ENCODE data around the gene NDUFB10.

Gene NDUFB10

GRCh38 chr16:1981398-1981836 is 22.1 kb downstream of the NDUFB10 start, which contains the start of gene NOXO1:
NOXO1 (minus strand) TSS chr16:1981469; CDS start chr16:1981179, 290 bp downstream.
- H3K27me3 ChIP-seq (replicated peaks in 2 of 5; ENCODE audit: control insufficient read depth in 4 of 5, insufficient read depth in 5 of 5, low read length in 4 of 5), result peaks cover 0 to 64% (median 33%) of the 10 kb centered on the region in 5 experiments

GRCh38 chr16:1982013-1982433 is 22.7 kb downstream of the NDUFB10 start:
- ChIA-PET CTCF (interaction anchor here (1.1 to 1.4 kb wide), 2 partner anchors 10 to 15 kb away, joined by 3 to 5 read pairs; partner anchors contain the start of gene TBL3), POLR2A (no interaction called here)
- WGBS (ENCODE audit: insufficient coverage), result 72% methylated on average over 4 of the region's 5 CpGs
- Histone ChIP-seq H3K4me3 (ENCODE audit: control insufficient read depth in 1 of 7, extremely low read depth in 1 of 7, insufficient read depth in 4 of 7, low read depth in 2 of 7, low read length in 6 of 7) (no peak overlapping the region), H3K36me3 (ENCODE audit: control insufficient read depth in 4 of 4, insufficient read depth in 4 of 4, low read length in 3 of 4) (peaks cover 0 to 40% (median 25%) of the 10 kb centered on the region in 4 experiments), H3K27ac (ENCODE audit: insufficient read depth in 1 of 2, low read depth in 1 of 2, low read length in 2 of 2, poor library complexity in 1 of 2, severe bottlenecking in 2 of 2) (no peak overlapping the region), H3K27me3 (replicated peaks in 2 of 5; ENCODE audit: control insufficient read depth in 4 of 5, insufficient read depth in 5 of 5, low read length in 4 of 5) (peaks cover 0 to 64% (median 33%) of the 10 kb centered on the region in 5 experiments), H3K4me1 (ENCODE audit: control extremely low read depth in 1 of 4, control insufficient read depth in 4 of 4, insufficient read depth in 4 of 4, low read length in 3 of 4) (peaks cover 0 to 29% (median 24%) of the 10 kb centered on the region in 4 experiments), H3K9me3 (ENCODE audit: control extremely low read depth in 1 of 5, control insufficient read depth in 4 of 5, insufficient read depth in 2 of 5, low read depth in 1 of 5, low read length in 4 of 5) (peaks cover 0 to 3% (median 0%) of the 10 kb centered on the region in 5 experiments)
- DNase-seq, result no peak

More at GRCh38 chr16:1981398-1981836, 22.1 kb downstream of the NDUFB10 start, which contains the start of gene NOXO1:
- CTCF ChIA-PET, result interaction anchor here (0.9 to 1.4 kb wide), 3 partner anchors 10 to 23 kb away, joined by 3 to 5 read pairs (median 4); partner anchors contain the start of gene TBL3
- WGBS (ENCODE audit: insufficient coverage), result 32% methylated on average over 6 of the region's 6 CpGs
- POLR2A ChIA-PET, result interaction anchor here (0.6 kb wide), 1 partner anchor 267 kb away, joined by 3 read pairs; no protein-coding TSS in a partner anchor
- no peak within 1 kb of the TSS for H3K4me3 ChIP-seq (ENCODE audit: control insufficient read depth in 1 of 7, extremely low read depth in 1 of 7, insufficient read depth in 4 of 7, low read depth in 2 of 7, low read length in 6 of 7)
- peaks cover 2 to 40% (median 27%) of the 10 kb centered on the region in 4 experiments for H3K36me3 ChIP-seq (ENCODE audit: control insufficient read depth in 4 of 4, insufficient read depth in 4 of 4, low read length in 3 of 4)
- no peak for DNase-seq
- no peak within 1 kb of the TSS for H3K27ac ChIP-seq (ENCODE audit: insufficient read depth in 1 of 2, low read depth in 1 of 2, low read length in 2 of 2, poor library complexity in 1 of 2, severe bottlenecking in 2 of 2)
- H3K4me1 ChIP-seq (ENCODE audit: control extremely low read depth in 1 of 4, control insufficient read depth in 4 of 4, insufficient read depth in 4 of 4, low read length in 3 of 4), result peaks cover 0 to 29% (median 24%) of the 10 kb centered on the region in 4 experiments
- peaks cover 0 to 3% (median 0%) of the 10 kb centered on the region in 5 experiments for H3K9me3 ChIP-seq (ENCODE audit: control extremely low read depth in 1 of 5, control insufficient read depth in 4 of 5, insufficient read depth in 2 of 5, low read depth in 1 of 5, low read length in 4 of 5)

- ChIA-PET CTCF (interaction anchor here (1.1 kb wide), 1 partner anchor 21 kb away, joined by 4 read pairs; no protein-coding TSS in a partner anchor), POLR2A (interaction anchor here (0.6 kb wide), 1 partner anchor 18 kb away, joined by 4 read pairs; the partner anchor contains the start of gene RPS2)
- H3K27me3 ChIP-seq (replicated peaks in 2 of 5; ENCODE audit: control insufficient read depth in 4 of 5, insufficient read depth in 5 of 5, low read length in 4 of 5), result peaks cover 0 to 59% (median 33%) of the 10 kb centered on the region in 5 experiments
- H3K9me3 ChIP-seq (ENCODE audit: control extremely low read depth in 1 of 5, control insufficient read depth in 4 of 5, insufficient read depth in 2 of 5, low read depth in 1 of 5, low read length in 4 of 5), result no peaks in the 10 kb centered on the region
- WGBS (ENCODE audit: insufficient coverage), result 42% methylated on average over 16 of the region's 19 CpGs
- H3K27ac ChIP-seq (ENCODE audit: insufficient read depth in 1 of 2, low read depth in 1 of 2, low read length in 2 of 2, poor library complexity in 1 of 2, severe bottlenecking in 2 of 2), result no peak overlapping the region
- peak overlapping the region in 6 of 7 experiments; percentile 63 to 82 (median 72) for H3K4me3 ChIP-seq (ENCODE audit: control insufficient read depth in 1 of 7, extremely low read depth in 1 of 7, insufficient read depth in 4 of 7, low read depth in 2 of 7, low read length in 6 of 7)
- peaks cover 0 to 29% (median 24%) of the 10 kb centered on the region in 4 experiments for H3K4me1 ChIP-seq (ENCODE audit: control extremely low read depth in 1 of 4, control insufficient read depth in 4 of 4, insufficient read depth in 4 of 4, low read length in 3 of 4)
- DNase-seq, result no peak
- H3K36me3 ChIP-seq (ENCODE audit: control insufficient read depth in 4 of 4, insufficient read depth in 4 of 4, low read length in 3 of 4), result peaks cover 0 to 32% (median 22%) of the 10 kb centered on the region in 4 experiments
Measured at GRCh38 chr16:1982991-1983543, 23.7 kb downstream of the NDUFB10 start.

- H3K9me3 ChIP-seq (ENCODE audit: control extremely low read depth in 1 of 5, control insufficient read depth in 4 of 5, insufficient read depth in 2 of 5, low read depth in 1 of 5, low read length in 4 of 5), result no peaks in the 10 kb centered on the region
- DNase-seq, result peak; percentile 70 to 85 (median 79)
- ChIA-PET CTCF (interaction anchor here (1.1 kb wide), 1 partner anchor 20 kb away, joined by 4 read pairs; no protein-coding TSS in a partner anchor), POLR2A (interaction anchor here (0.6 to 1.4 kb wide), 2 partner anchors 13 to 19 kb away, joined by 3 to 4 read pairs; partner anchors contain the start of gene RPS2)
- peak within 1 kb of the TSS in 1 of 2 experiments; percentile 54 for H3K27ac ChIP-seq (ENCODE audit: insufficient read depth in 1 of 2, low read depth in 1 of 2, low read length in 2 of 2, poor library complexity in 1 of 2, severe bottlenecking in 2 of 2)
- H3K36me3 ChIP-seq (ENCODE audit: control insufficient read depth in 4 of 4, insufficient read depth in 4 of 4, low read length in 3 of 4), result peaks cover 0 to 25% (median 17%) of the 10 kb centered on the region in 4 experiments
- peaks cover 0 to 59% (median 37%) of the 10 kb centered on the region in 5 experiments for H3K27me3 ChIP-seq (replicated peaks in 2 of 5; ENCODE audit: control insufficient read depth in 4 of 5, insufficient read depth in 5 of 5, low read length in 4 of 5)
- peak within 1 kb of the TSS; percentile 63 to 82 (median 73) for H3K4me3 ChIP-seq (ENCODE audit: control insufficient read depth in 1 of 7, extremely low read depth in 1 of 7, insufficient read depth in 4 of 7, low read depth in 2 of 7, low read length in 6 of 7)
- under 1% methylated on average over 92 of the region's 109 CpGs for WGBS (ENCODE audit: insufficient coverage)
- H3K4me1 ChIP-seq (ENCODE audit: control extremely low read depth in 1 of 4, control insufficient read depth in 4 of 4, insufficient read depth in 4 of 4, low read length in 3 of 4), result peaks cover 0 to 29% (median 24%) of the 10 kb centered on the region in 4 experiments
Measured at GRCh38 chr16:1983544-1984346, 24.4 kb downstream of the NDUFB10 start, which contains the start of gene GFER. GFER (plus strand) TSS chr16:1984193; CDS start chr16:1984219, 26 bp downstream.

GRCh38 chr16:1984347-1985225 is 25.2 kb downstream of the NDUFB10 start:
- Histone ChIP-seq H3K4me3 (ENCODE audit: control insufficient read depth in 1 of 7, extremely low read depth in 1 of 7, insufficient read depth in 4 of 7, low read depth in 2 of 7, low read length in 6 of 7) (peak overlapping the region; percentile 63 to 82 (median 73)), H3K27ac (ENCODE audit: insufficient read depth in 1 of 2, low read depth in 1 of 2, low read length in 2 of 2, poor library complexity in 1 of 2, severe bottlenecking in 2 of 2) (peak overlapping the region in 1 of 2 experiments; percentile 54), H3K9me3 (ENCODE audit: control extremely low read depth in 1 of 5, control insufficient read depth in 4 of 5, insufficient read depth in 2 of 5, low read depth in 1 of 5, low read length in 4 of 5) (no peaks in the 10 kb centered on the region), H3K4me1 (ENCODE audit: control extremely low read depth in 1 of 4, control insufficient read depth in 4 of 4, insufficient read depth in 4 of 4, low read length in 3 of 4) (peaks cover 0 to 28% (median 22%) of the 10 kb centered on the region in 4 experiments), H3K36me3 (ENCODE audit: control insufficient read depth in 4 of 4, insufficient read depth in 4 of 4, low read length in 3 of 4) (peaks cover 0 to 22% (median 16%) of the 10 kb centered on the region in 4 experiments), H3K27me3 (replicated peaks in 2 of 5; ENCODE audit: control insufficient read depth in 4 of 5, insufficient read depth in 5 of 5, low read length in 4 of 5) (peaks cover 0 to 59% (median 37%) of the 10 kb centered on the region in 5 experiments)
- WGBS (ENCODE audit: insufficient coverage), result 14% methylated on average over 56 of the region's 58 CpGs
- DNase-seq, result no peak
- POLR2A ChIA-PET, result interaction anchor here (0.6 to 1.4 kb wide), 2 partner anchors 13 to 20 kb away, joined by 3 to 4 read pairs; partner anchors contain the start of gene RPS2
- CTCF ChIA-PET, result interaction anchor here (0.9 to 1.7 kb wide), 4 partner anchors 14 to 19 kb away, joined by 4 to 10 read pairs (median 4); no protein-coding TSS in a partner anchor
